Karpas-422 (cell line): ENCODE measurements around the gene PDCD2L. TPM values are rescaled to one million over a fixed set of nuclear protein-coding genes. Genes with fewer than 3 reads are reported as not detected.

Source experiments
- DNase-seq: peaks from one replicate; pipeline ENCODE4 v3.0.0-alpha.2; 2015
- H2AFZ ChIP-seq: fragments of 200-600 bp; sonication (generic); 2 replicates; pipeline ENCODE4 v1.6.1; 2014; ENCODE audit warnings: antibody characterized with exemption, low read length, mixed read lengths
- H3K27ac ChIP-seq: fragments of 200-600 bp; sonication (generic); 2 replicates; pipeline ENCODE4 v1.5.1; 2014; ENCODE audit warnings: mild to moderate bottlenecking, low read length, moderate library complexity
- H3K27me3 ChIP-seq: fragments of 200-600 bp; sonication (generic); 2 replicates; pipeline ENCODE4 v1.6.1; 2014; ENCODE audit warnings: low read length, mixed read lengths
- H3K36me3 ChIP-seq: fragments of 200-600 bp; sonication (generic); 2 replicates; pipeline ENCODE4 v1.6.1; 2014; ENCODE audit warnings: low read length, mixed read lengths; ENCODE audit not compliant: insufficient read depth
- H3K4me1 ChIP-seq: fragments of 200-600 bp; sonication (generic); 2 replicates; pipeline ENCODE4 v1.6.1; 2014; ENCODE audit warnings: mild to moderate bottlenecking, low read length, mixed read lengths
- H3K4me2 ChIP-seq: fragments of 200-600 bp; sonication (generic); 2 replicates; pipeline ENCODE4 v1.6.1; 2014; ENCODE audit warnings: low read length, low read depth, mild to moderate bottlenecking; ENCODE audit not compliant: poor library complexity, severe bottlenecking
- H3K4me3 ChIP-seq: fragments of 200-600 bp; sonication (generic); 2 replicates; pipeline ENCODE4 v1.5.1; 2014; ENCODE audit warnings: mild to moderate bottlenecking, antibody characterized with exemption, low read length, mixed read lengths
- H3K79me2 ChIP-seq: fragments of 200-600 bp; sonication (generic); 2 replicates; pipeline ENCODE4 v1.6.1; 2014; ENCODE audit warnings: mild to moderate bottlenecking, low read length, mixed read lengths
- H3K9ac ChIP-seq: fragments of 200-600 bp; sonication (generic); 2 replicates; pipeline ENCODE4 v1.6.0; 2014; ENCODE audit warnings: low read length
- H3K9me2 ChIP-seq: fragments of 200-600 bp; sonication (generic), shearing (Covaris generic); replicated peaks from 2 replicates; pipeline ENCODE4 v1.6.0; 2014; ENCODE audit warnings: mild to moderate bottlenecking, low read length, moderate library complexity; ENCODE audit not compliant: insufficient read depth
- H3K9me3 ChIP-seq: fragments of 300-700, 200-600 bp; sonication (generic); 2 replicates; pipeline ENCODE4 v1.6.1; 2014; ENCODE audit warnings: low read length, mixed read lengths
- H4K20me1 ChIP-seq: fragments of 200-600 bp; sonication (generic); 2 replicates; pipeline ENCODE4 v1.6.1; 2014; ENCODE audit warnings: mild to moderate bottlenecking, antibody characterized with exemption, low read length, low read depth; ENCODE audit not compliant: insufficient read depth
- total RNA-seq: library from RNA; depleted of rRNA; stranded (reverse); fragments of >200 nt; shearing (Covaris generic); gene quantifications from 2 replicates; pipeline ENCODE4 v1.2.3, GENCODE V29; 2014; ENCODE audit warnings: low replicate concordance

PDCD2L gene
- total RNA-seq, 1 experiment from 2014 or later, result 38.1 TPM

GRCh38 chr19:34362679-34363069 is 41.5 kb upstream of the PDCD2L start:
- Histone ChIP-seq H3K4me1 (peaks cover 48% of the 10 kb centered on the region), H3K9me2 (no peaks in the 10 kb centered on the region), H3K36me3 (peaks cover 18% of the 10 kb centered on the region), H3K4me2 (no peak overlapping the region), H3K9me3 (no peaks in the 10 kb centered on the region), H3K79me2 (peaks cover 26% of the 10 kb centered on the region), H3K27ac (no peak overlapping the region), H4K20me1 (peaks cover 17% of the 10 kb centered on the region), H2AFZ (0 out of 2 replicates have a peak overlapping the region, but pooled peaks have one; percentile 1), H3K27me3 (no peaks in the 10 kb centered on the region), H3K4me3 (no peak overlapping the region), H3K9ac (peak overlapping the region; percentile 35; the same call in 1 of the 2 replicates)
- no peak for DNase-seq

- no peak overlapping the region for H3K4me2 ChIP-seq
- H4K20me1 ChIP-seq, result peaks cover 17% of the 10 kb centered on the region
- H3K4me3 ChIP-seq, result no peak overlapping the region
- H3K36me3 ChIP-seq, result peaks cover 22% of the 10 kb centered on the region
- no peak for DNase-seq
- peak overlapping the region; percentile 35; the same call in 1 of the 2 replicates for H3K9ac ChIP-seq
- H3K4me1 ChIP-seq, result peaks cover 46% of the 10 kb centered on the region
- no peaks in the 10 kb centered on the region for H3K9me3 ChIP-seq
- no peak overlapping the region for H3K27ac ChIP-seq
- H2AFZ ChIP-seq, result no peak overlapping the region
- H3K27me3 ChIP-seq, result no peaks in the 10 kb centered on the region
- peaks cover 30% of the 10 kb centered on the region for H3K79me2 ChIP-seq
- no peaks in the 10 kb centered on the region for H3K9me2 ChIP-seq
Observed at GRCh38 chr19:34363094-34363493, 41.1 kb upstream of the PDCD2L start.

GRCh38 chr19:34363930-34364329 is 40.3 kb upstream of the PDCD2L start:
- peak overlapping the region; percentile 70 for H3K4me2 ChIP-seq
- H4K20me1 ChIP-seq, result peaks cover 23% of the 10 kb centered on the region
- peaks cover 40% of the 10 kb centered on the region for H3K4me1 ChIP-seq
- no peaks in the 10 kb centered on the region for H3K27me3 ChIP-seq
- no peaks in the 10 kb centered on the region for H3K9me2 ChIP-seq
- no peak overlapping the region; the same call in 1 of the 2 replicates for H3K4me3 ChIP-seq
- peak overlapping the region; percentile 67; the same call in 1 of the 2 replicates for H3K9ac ChIP-seq
- DNase-seq, result no peak
- H2AFZ ChIP-seq, result no peak overlapping the region
- no peaks in the 10 kb centered on the region for H3K9me3 ChIP-seq
- peaks cover 39% of the 10 kb centered on the region for H3K79me2 ChIP-seq
- H3K27ac ChIP-seq, result no peak overlapping the region
- H3K36me3 ChIP-seq, result peaks cover 29% of the 10 kb centered on the region

- Histone ChIP-seq H3K36me3 (peaks cover 29% of the 10 kb centered on the region), H3K4me2 (peak overlapping the region; percentile 70), H3K9ac (peak overlapping the region; percentile 67), H3K27me3 (no peaks in the 10 kb centered on the region), H3K4me1 (peaks cover 37% of the 10 kb centered on the region), H2AFZ (peak overlapping the region; percentile 29; the same call in 1 of the 2 replicates), H3K9me3 (no peaks in the 10 kb centered on the region), H3K9me2 (no peaks in the 10 kb centered on the region), H3K27ac (no peak overlapping the region), H4K20me1 (peaks cover 23% of the 10 kb centered on the region), H3K4me3 (peak overlapping the region; percentile 100), H3K79me2 (peaks cover 41% of the 10 kb centered on the region)
- DNase-seq, result no peak
Observed at GRCh38 chr19:34364462-34364829, 39.8 kb upstream of the PDCD2L start.

GRCh38 chr19:34364830-34365462 is 39.3 kb upstream of the PDCD2L start, which contains the start of gene GPI:
Gene GPI (plus strand): TSS chr19:34365196. CDS start chr19:34365267, 71 bp downstream.
- Histone ChIP-seq H3K36me3 (peaks cover 31% of the 10 kb centered on the region), H4K20me1 (peaks cover 23% of the 10 kb centered on the region), H3K27me3 (no peaks in the 10 kb centered on the region), H3K4me2 (peak within 1 kb of the TSS; percentile 87), H3K4me1 (peaks cover 32% of the 10 kb centered on the region), H3K9me2 (no peaks in the 10 kb centered on the region), H2AFZ (peak within 1 kb of the TSS; percentile 83; the same call in 1 of the 2 replicates), H3K9me3 (no peaks in the 10 kb centered on the region), H3K9ac (peak within 1 kb of the TSS; percentile 100), H3K4me3 (peak within 1 kb of the TSS; percentile 100), H3K27ac (peak within 1 kb of the TSS; percentile 72), H3K79me2 (peaks cover 43% of the 10 kb centered on the region)
- peak; percentile 90 for DNase-seq

- Histone ChIP-seq H4K20me1 (peaks cover 23% of the 10 kb centered on the region), H3K9me3 (no peaks in the 10 kb centered on the region), H3K4me2 (peak overlapping the region; percentile 87), H3K9ac (peak overlapping the region; percentile 100), H3K9me2 (no peaks in the 10 kb centered on the region), H3K27ac (peak overlapping the region; percentile 72), H3K27me3 (no peaks in the 10 kb centered on the region), H3K4me1 (peaks cover 29% of the 10 kb centered on the region), H2AFZ (peak overlapping the region; percentile 83; the same call in 1 of the 2 replicates), H3K79me2 (peaks cover 49% of the 10 kb centered on the region), H3K36me3 (peaks cover 35% of the 10 kb centered on the region), H3K4me3 (peak overlapping the region; percentile 100)
- peak; percentile 58 for DNase-seq
Observed at GRCh38 chr19:34365463-34366401, 38.5 kb upstream of the PDCD2L start.

GRCh38 chr19:34366738-34367623 is 37.2 kb upstream of the PDCD2L start:
- Histone ChIP-seq H3K79me2 (peaks cover 56% of the 10 kb centered on the region), H3K36me3 (peaks cover 42% of the 10 kb centered on the region), H3K4me2 (peak overlapping the region; percentile 87), H2AFZ (no peak overlapping the region), H3K27me3 (no peaks in the 10 kb centered on the region), H3K9ac (peak overlapping the region; percentile 100), H4K20me1 (peaks cover 23% of the 10 kb centered on the region), H3K9me3 (no peaks in the 10 kb centered on the region), H3K4me3 (peak overlapping the region; percentile 100), H3K9me2 (no peaks in the 10 kb centered on the region), H3K4me1 (peaks cover 29% of the 10 kb centered on the region), H3K27ac (no peak overlapping the region)
- DNase-seq, result no peak
